ENCODE results near the gene ATRAID.

ATRAID gene

GRCh38 chr2:27220091-27220490 lies 8.2 kb downstream of the ATRAID start:
- no peak for FAIRE-seq

GRCh38 chr2:27221166-27221565 lies 9.3 kb downstream of the ATRAID start:
- FAIRE-seq: no peak

GRCh38 chr2:27222407-27222806 lies 10.6 kb downstream of the ATRAID start:
- no peak for FAIRE-seq

- no peak for FAIRE-seq
Measured at GRCh38 chr2:27223416-27223815, 11.6 kb downstream of the ATRAID start.

- no peak for FAIRE-seq
Measured at GRCh38 chr2:27225526-27225925, 13.7 kb downstream of the ATRAID start.

GRCh38 chr2:27227501-27227900 lies 15.7 kb downstream of the ATRAID start:
- no peak for FAIRE-seq

- FAIRE-seq: no peak
Measured at GRCh38 chr2:27231921-27232320, 20.1 kb downstream of the ATRAID start.

- FAIRE-seq: no peak
Measured at GRCh38 chr2:27233341-27233740, 21.5 kb downstream of the ATRAID start.

- FAIRE-seq: no peak
Measured at GRCh38 chr2:27236136-27236535, 24.3 kb downstream of the ATRAID start.

- no peak for FAIRE-seq
Measured at GRCh38 chr2:27236626-27237025, 24.8 kb downstream of the ATRAID start.

- no peak for FAIRE-seq
Measured at GRCh38 chr2:27237341-27237945, 25.6 kb downstream of the ATRAID start.

- no peak for FAIRE-seq
Measured at GRCh38 chr2:27238976-27239375, 27.1 kb downstream of the ATRAID start.

- no peak for FAIRE-seq
Measured at GRCh38 chr2:27240406-27240805, 28.6 kb downstream of the ATRAID start.

GRCh38 chr2:27241761-27242613 lies 30.1 kb downstream of the ATRAID start:
- FAIRE-seq: no peak

- no peak for FAIRE-seq
Measured at GRCh38 chr2:27242614-27242951, 30.7 kb downstream of the ATRAID start.

- FAIRE-seq: no peak
Measured at GRCh38 chr2:27243391-27244130, 31.7 kb downstream of the ATRAID start.

GRCh38 chr2:27245116-27245515 lies 33.3 kb downstream of the ATRAID start:
- no peak for FAIRE-seq

- FAIRE-seq: no peak
Measured at GRCh38 chr2:27245626-27246025, 33.8 kb downstream of the ATRAID start.

GRCh38 chr2:27247893-27248292 lies 36.1 kb downstream of the ATRAID start:
- FAIRE-seq: no peak

- no peak for FAIRE-seq
Measured at GRCh38 chr2:27249159-27249890, 37.5 kb downstream of the ATRAID start.

- no peak for FAIRE-seq
Measured at GRCh38 chr2:27249891-27250651, 38.2 kb downstream of the ATRAID start.

GRCh38 chr2:27250652-27251379 lies 39.0 kb downstream of the ATRAID start:
- FAIRE-seq: no peak
